GM23338 (cell line): ENCODE results near the gene CUEDC1. TPM values are rescaled to one million over a fixed set of nuclear protein-coding genes. Genes with fewer than 3 reads are reported as not detected.

Experiments used
- ATAC-seq: fragments of 200-7000 bp; cut with Tn5 transposase; 3 replicates; pipeline ENCODE4 v1.9.1; 2020
- DNase-seq: peaks from one replicate; pipeline ENCODE4 v3.0.0-alpha.2; 2015; ENCODE audit warnings: low spot score
- H2AFZ ChIP-seq: fragments of 200-600 bp; sonication (generic); 2 replicates; pipeline ENCODE4 v1.8.0; 2016; ENCODE audit warnings: antibody characterized with exemption, mild to moderate bottlenecking, moderate library complexity
- H3F3A ChIP-seq: fragments of 200-600 bp; sonication (generic); replicated peaks from 2 replicates; pipeline ENCODE4 v1.8.0; 2017; ENCODE audit warnings: antibody characterized with exemption, mixed run types, low read depth
- H3K27ac ChIP-seq: fragments of 200-600 bp; sonication (generic); 2 replicates; pipeline ENCODE4 v1.6.1; 2016; ENCODE audit warnings: low read depth
- H3K27me3 ChIP-seq: fragments of 200-600 bp; sonication (generic); 2 replicates; pipeline ENCODE4 v1.8.0; 2016; ENCODE audit warnings: mild to moderate bottlenecking, mixed run types, moderate library complexity; ENCODE audit not compliant: insufficient read depth
- H3K36me3 ChIP-seq: fragments of 200-600 bp; sonication (generic); 2 replicates; pipeline ENCODE4 v1.8.0; 2016; ENCODE audit warnings: mild to moderate bottlenecking; ENCODE audit not compliant: insufficient read depth
- H3K4me1 ChIP-seq: fragments of 200-600 bp; sonication (generic); 2 replicates; pipeline ENCODE4 v1.8.0; 2016; ENCODE audit warnings: mild to moderate bottlenecking, moderate library complexity; ENCODE audit not compliant: insufficient read depth
- H3K4me2 ChIP-seq: fragments of 200-600 bp; sonication (generic); 2 replicates; pipeline ENCODE4 v1.7.1; 2017; ENCODE audit warnings: mixed run types
- H3K4me3 ChIP-seq: fragments of 200-600 bp; sonication (generic); 2 replicates; pipeline ENCODE4 v1.6.1; 2016; ENCODE audit warnings: mixed run types
- H3K79me2 ChIP-seq: fragments of 200-600 bp; sonication (generic); replicated peaks from 2 replicates; pipeline ENCODE4 v1.8.0; 2017; ENCODE audit warnings: mild to moderate bottlenecking; ENCODE audit not compliant: insufficient read depth
- H3K9me2 ChIP-seq: fragments of 200-600 bp; sonication (generic); 2 replicates; pipeline ENCODE4 v1.8.0; 2017; ENCODE audit not compliant: insufficient read depth
- H4K20me1 ChIP-seq: fragments of 200-600 bp; sonication (generic); replicated peaks from 2 replicates; pipeline ENCODE4 v1.8.0; 2017; ENCODE audit warnings: mild to moderate bottlenecking; ENCODE audit not compliant: insufficient read depth
- H3K27ac Mint-ChIP-seq: 2 replicates; pipeline ENCODE4 v1.8.0; 2020; ENCODE audit warnings: inconsistent platforms, mild to moderate bottlenecking, moderate library complexity, mixed read lengths
- H3K27me3 Mint-ChIP-seq: 3 replicates; pipeline ENCODE4 v1.8.0; 2022; ENCODE audit warnings: low read depth, mild to moderate bottlenecking, moderate library complexity, mixed read lengths, inconsistent platforms; ENCODE audit not compliant: insufficient read depth, poor library complexity
- H3K36me3 Mint-ChIP-seq: 3 replicates; pipeline ENCODE4 v1.8.0; 2021; ENCODE audit warnings: low read depth, mild to moderate bottlenecking, inconsistent platforms, moderate library complexity, mixed read lengths
- H3K4me1 Mint-ChIP-seq: 3 replicates; pipeline ENCODE4 v1.8.0; 2020; ENCODE audit warnings: mild to moderate bottlenecking, inconsistent platforms, mixed read lengths
- H3K4me3 Mint-ChIP-seq: 3 replicates; pipeline ENCODE4 v1.8.0; 2021; ENCODE audit warnings: moderate library complexity, mild to moderate bottlenecking, inconsistent platforms, mixed read lengths
- H3K9me3 Mint-ChIP-seq: 3 replicates; pipeline ENCODE4 v1.8.0; 2020; ENCODE audit warnings: moderate library complexity, mild to moderate bottlenecking, inconsistent platforms, mixed read lengths
- CREB1 ChIP-seq: fragments of 250-450 bp; sonication (Bioruptor Pico); IDR thresholded peaks from 2 replicates; pipeline ENCODE4 v1.5.0; 2020; ENCODE audit warnings: low read depth, mild to moderate bottlenecking, moderate library complexity
- CTCF ChIP-seq, 2 experiments: fragments of 200-600 bp in 1 of 2; sonication (generic) in 1 of 2; conservative IDR thresholded peaks; 2 replicates each; pipeline versions ENCODE4 v1.5.1 to v1.6.1; 2016 to 2017; ENCODE audit warnings: antibody characterized with exemption in 2 of 2, low read depth in 2 of 2, mild to moderate bottlenecking in 2 of 2, moderate library complexity in 1 of 2
- ETS1 ChIP-seq: IDR thresholded peaks from 2 replicates; pipeline ENCODE4 v1.6.1; 2016; ENCODE audit warnings: antibody characterized with exemption
- EZH2 ChIP-seq: fragments of 200-600 bp; sonication (generic); IDR thresholded peaks from one replicate; pipeline ENCODE4 v1.8.0; 2017; ENCODE audit warnings: antibody characterized with exemption, mild to moderate bottlenecking, low read depth; ENCODE audit not compliant: unreplicated experiment
- EZH2phosphoT487 ChIP-seq: fragments of 200-600 bp; sonication (generic); IDR thresholded peaks from one replicate; pipeline ENCODE4 v1.8.1; 2018; ENCODE audit warnings: antibody characterized with exemption; ENCODE audit not compliant: unreplicated experiment
- JUNB ChIP-seq: IDR thresholded peaks from one replicate; pipeline ENCODE4 v1.6.1; 2016; ENCODE audit warnings: antibody characterized with exemption; ENCODE audit not compliant: unreplicated experiment
- NANOG ChIP-seq: IDR thresholded peaks from 2 replicates; pipeline ENCODE4 v1.6.1; 2016; ENCODE audit warnings: antibody characterized with exemption, borderline replicate concordance
- POLR2AphosphoS5 ChIP-seq: IDR thresholded peaks from 2 replicates; pipeline ENCODE4 v1.6.1; 2016; ENCODE audit warnings: antibody characterized with exemption, low read depth
- STAT1 ChIP-seq: IDR thresholded peaks from one replicate; pipeline ENCODE4 v1.6.1; 2016; ENCODE audit warnings: antibody characterized with exemption; ENCODE audit not compliant: unreplicated experiment
- ZNF114 ChIP-seq: fragments of 250-450 bp; sonication (Bioruptor Pico); IDR thresholded peaks from 2 replicates; pipeline ENCODE4 v1.5.0; 2020; ENCODE audit warnings: mild to moderate bottlenecking, moderate library complexity
- ZNF331 ChIP-seq: fragments of 250-450 bp; sonication (Bioruptor Pico); IDR thresholded peaks from 2 replicates; pipeline ENCODE4 v1.5.0; 2020; ENCODE audit warnings: low read depth, mild to moderate bottlenecking, moderate library complexity
- polyA plus RNA-seq: library from polyadenylated mRNA; unstranded; fragments of >200 nt; fragmentation: Nextera tagmentation; extraction: Ambion mirVana; gene quantifications from 2 replicates; pipeline ENCODE4 v1.2.1, GENCODE V29; 2016
- total RNA-seq: library from RNA; depleted of rRNA; stranded (reverse); fragments of >200 nt; shearing (Covaris generic); gene quantifications from 2 replicates; pipeline ENCODE4 v1.2.3, GENCODE V29; 2014
- TF ChIP-seq, protein P1 (sequence below): IDR thresholded peaks from one replicate; pipeline ENCODE4 v1.6.1; 2018; ENCODE audit warnings: antibody characterized with exemption; ENCODE audit not compliant: unreplicated experiment

CUEDC1 gene
- total and polyA plus RNA-seq, 2 experiments from 2014 or later = 3.0 to 7.7 TPM

DNA sequence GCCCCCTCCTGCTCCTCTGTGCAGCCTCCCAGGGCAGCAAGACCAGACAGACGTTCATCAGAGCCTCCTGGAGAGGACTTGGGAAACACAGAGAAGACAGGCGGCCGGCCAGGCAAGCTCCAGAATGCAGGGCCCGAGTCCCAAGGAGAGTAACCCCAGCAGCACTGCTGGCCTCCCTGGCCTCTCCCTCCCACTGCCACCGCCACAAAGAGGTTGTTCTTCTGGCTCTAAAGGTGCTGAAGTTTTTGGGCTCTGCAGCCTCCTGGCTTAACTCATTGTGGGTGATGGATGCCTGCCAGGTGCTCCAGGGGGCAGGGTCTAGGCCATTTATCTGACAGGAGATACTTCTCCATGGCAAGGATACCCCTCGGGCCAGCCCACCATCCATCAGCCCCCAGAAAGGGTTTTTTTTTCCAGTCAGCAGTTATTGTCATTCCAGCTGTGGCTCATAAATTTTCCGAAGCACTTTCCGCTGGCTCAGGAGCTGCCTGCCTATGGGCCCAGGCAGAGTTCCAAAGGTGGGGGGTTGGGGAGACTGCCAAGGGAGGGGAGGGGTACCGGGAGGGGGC, 73.3 kb downstream of the CUEDC1 start (continued):
- no peak for TF ChIP-seq ZNF331 (CRISPR knock-in tag)
- no peak for TF ChIP-seq JUNB
- no peak for TF ChIP-seq CREB1 (CRISPR knock-in tag)
- no peak for TF ChIP-seq ETS1
- TF ChIP-seq EZH2phosphoT487 = no peak
- TF ChIP-seq ZNF114 = no peak

- Histone ChIP-seq H3K9me2 (no peaks in the 10 kb centered on the region), H3K4me2 (peak overlapping the region; percentile 69; the same call in 1 of the 2 replicates), H3F3A (peaks cover 22% of the 10 kb centered on the region; the same call in 1 of the 2 replicates), H3K27me3 (peaks cover 13% of the 10 kb centered on the region; the same call in 1 of the 2 replicates), H3K4me1 (peaks cover 42% of the 10 kb centered on the region), H4K20me1 (no peaks in the 10 kb centered on the region), H3K27ac (peak overlapping the region; percentile 85), H3K79me2 (no peaks in the 10 kb centered on the region), H3K4me3 (no peak overlapping the region), H3K36me3 (no peaks in the 10 kb centered on the region; the same call in 1 of the 2 replicates), H2AFZ (0 out of 2 replicates have a peak overlapping the region, but pooled peaks have one; percentile 1)
- ATAC-seq (peak; percentile 66), DNase-seq (peak; percentile 81)
- peaks cover 53% of the 10 kb centered on the region for H3K4me1 Mint-ChIP-seq
- H3K36me3 Mint-ChIP-seq = peaks cover 13% of the 10 kb centered on the region
- H3K9me3 Mint-ChIP-seq = peaks cover 10% of the 10 kb centered on the region; the same call in 2 of the 3 replicates
- no peak overlapping the region for H3K4me3 Mint-ChIP-seq
- H3K27ac Mint-ChIP-seq = peak overlapping the region; percentile 52; the same call in 1 of the 2 replicates
- H3K27me3 Mint-ChIP-seq = peaks cover 27% of the 10 kb centered on the region
- TF ChIP-seq STAT1 (no peak), ZNF114 (no peak), ZNF331 (CRISPR knock-in tag) (no peak), EZH2 (no peak), EZH2phosphoT487 (no peak), JUNB (no peak), ETS1 (no peak), CTCF (conservative IDR thresholded peaks at IDR 0.05; ENCODE audit: low read depth in 2 of 2) (no peak), POLR2AphosphoS5 (no peak), CREB1 (CRISPR knock-in tag) (no peak), NANOG (no peak)
- TF ChIP-seq, protein P1, sequence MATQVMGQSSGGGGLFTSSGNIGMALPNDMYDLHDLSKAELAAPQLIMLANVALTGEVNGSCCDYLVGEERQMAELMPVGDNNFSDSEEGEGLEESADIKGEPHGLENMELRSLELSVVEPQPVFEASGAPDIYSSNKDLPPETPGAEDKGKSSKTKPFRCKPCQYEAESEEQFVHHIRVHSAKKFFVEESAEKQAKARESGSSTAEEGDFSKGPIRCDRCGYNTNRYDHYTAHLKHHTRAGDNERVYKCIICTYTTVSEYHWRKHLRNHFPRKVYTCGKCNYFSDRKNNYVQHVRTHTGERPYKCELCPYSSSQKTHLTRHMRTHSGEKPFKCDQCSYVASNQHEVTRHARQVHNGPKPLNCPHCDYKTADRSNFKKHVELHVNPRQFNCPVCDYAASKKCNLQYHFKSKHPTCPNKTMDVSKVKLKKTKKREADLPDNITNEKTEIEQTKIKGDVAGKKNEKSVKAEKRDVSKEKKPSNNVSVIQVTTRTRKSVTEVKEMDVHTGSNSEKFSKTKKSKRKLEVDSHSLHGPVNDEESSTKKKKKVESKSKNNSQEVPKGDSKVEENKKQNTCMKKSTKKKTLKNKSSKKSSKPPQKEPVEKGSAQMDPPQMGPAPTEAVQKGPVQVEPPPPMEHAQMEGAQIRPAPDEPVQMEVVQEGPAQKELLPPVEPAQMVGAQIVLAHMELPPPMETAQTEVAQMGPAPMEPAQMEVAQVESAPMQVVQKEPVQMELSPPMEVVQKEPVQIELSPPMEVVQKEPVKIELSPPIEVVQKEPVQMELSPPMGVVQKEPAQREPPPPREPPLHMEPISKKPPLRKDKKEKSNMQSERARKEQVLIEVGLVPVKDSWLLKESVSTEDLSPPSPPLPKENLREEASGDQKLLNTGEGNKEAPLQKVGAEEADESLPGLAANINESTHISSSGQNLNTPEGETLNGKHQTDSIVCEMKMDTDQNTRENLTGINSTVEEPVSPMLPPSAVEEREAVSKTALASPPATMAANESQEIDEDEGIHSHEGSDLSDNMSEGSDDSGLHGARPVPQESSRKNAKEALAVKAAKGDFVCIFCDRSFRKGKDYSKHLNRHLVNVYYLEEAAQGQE = no peak
Observed at GRCh38 chr17:57881143-57881542, 74.1 kb downstream of the CUEDC1 start.
